BLaER1 (cell line): ENCODE data around the gene CLTRN.

ENCODE experiments used
- H3K27ac ChIP-seq: shearing (Covaris generic); formaldehyde crosslinking; 2 replicates; pipeline ENCODE4 v1.8.1; 2022
- H3K27me3 ChIP-seq: shearing (Covaris generic); formaldehyde crosslinking; 2 replicates; pipeline ENCODE4 v1.8.1; 2022
- H3K36me3 ChIP-seq: shearing (Covaris generic); formaldehyde crosslinking; 2 replicates; pipeline ENCODE4 v1.8.1; 2022
- H3K4me1 ChIP-seq: shearing (Covaris generic); formaldehyde crosslinking; 2 replicates; pipeline ENCODE4 v1.8.1; 2022
- H3K4me2 ChIP-seq: shearing (Covaris generic); formaldehyde crosslinking; 2 replicates; pipeline ENCODE4 v1.8.1; 2022
- H3K4me3 ChIP-seq: shearing (Covaris generic); formaldehyde crosslinking; 2 replicates; pipeline ENCODE4 v1.8.1; 2022
- H3K9ac ChIP-seq: shearing (Covaris generic); formaldehyde crosslinking; 2 replicates; pipeline ENCODE4 v1.8.1; 2022
- H3K9me3 ChIP-seq: shearing (Covaris generic); formaldehyde crosslinking; 2 replicates; pipeline ENCODE4 v1.8.1; 2022
- H4K20me1 ChIP-seq: shearing (Covaris generic); formaldehyde crosslinking; 2 replicates; pipeline ENCODE4 v1.8.1; 2022
- Cebpa-rat ChIP-seq: shearing (Covaris generic); IDR thresholded peaks from 2 replicates; pipeline ENCODE4 v1.8.1; 2022

CLTRN gene

GRCh38 chrX:15617111-15617510 is 47.5 kb downstream of the CLTRN start:
- Histone ChIP-seq H3K27me3 (peaks cover 91% of the 10 kb centered on the region), H3K4me3 (no peak overlapping the region), H4K20me1 (no peaks in the 10 kb centered on the region; the same call in 1 of the 2 replicates), H3K9me3 (no peaks in the 10 kb centered on the region), H3K4me2 (no peak overlapping the region), H3K9ac (no peak overlapping the region), H3K27ac (no peak overlapping the region), H3K36me3 (no peaks in the 10 kb centered on the region), H3K4me1 (no peaks in the 10 kb centered on the region)
- no peak for TF ChIP-seq Cebpa-rat

- Histone ChIP-seq H3K4me2 (no peak overlapping the region), H3K27ac (no peak overlapping the region), H3K4me3 (no peak overlapping the region), H3K4me1 (no peaks in the 10 kb centered on the region), H3K9me3 (no peaks in the 10 kb centered on the region), H3K9ac (no peak overlapping the region), H3K27me3 (peaks cover 91% of the 10 kb centered on the region), H3K36me3 (no peaks in the 10 kb centered on the region), H4K20me1 (no peaks in the 10 kb centered on the region; the same call in 1 of the 2 replicates)
- TF ChIP-seq Cebpa-rat, result no peak
These were observed 48.1 kb downstream of the CLTRN start for GRCh38 chrX:15616531-15616930.

GRCh38 chrX:15607067-15607466 is 57.5 kb downstream of the CLTRN start:
- Histone ChIP-seq H3K27ac (no peak overlapping the region), H3K4me2 (no peak overlapping the region), H3K36me3 (no peaks in the 10 kb centered on the region), H3K4me3 (no peak overlapping the region), H3K4me1 (no peaks in the 10 kb centered on the region), H3K9ac (no peak overlapping the region), H3K9me3 (no peaks in the 10 kb centered on the region), H3K27me3 (peaks cover 82% of the 10 kb centered on the region), H4K20me1 (no peaks in the 10 kb centered on the region; the same call in 1 of the 2 replicates)
- TF ChIP-seq Cebpa-rat, result no peak

- H4K20me1 ChIP-seq, result no peaks in the 10 kb centered on the region; the same call in 1 of the 2 replicates
- no peaks in the 10 kb centered on the region for H3K4me1 ChIP-seq
- H3K27ac ChIP-seq, result no peak overlapping the region
- H3K9me3 ChIP-seq, result no peaks in the 10 kb centered on the region
- no peak overlapping the region for H3K9ac ChIP-seq
- no peaks in the 10 kb centered on the region for H3K36me3 ChIP-seq
- TF ChIP-seq Cebpa-rat, result no peak
- no peak overlapping the region for H3K4me3 ChIP-seq
- peaks cover 82% of the 10 kb centered on the region for H3K27me3 ChIP-seq
- no peak overlapping the region for H3K4me2 ChIP-seq
These were observed 58.5 kb downstream of the CLTRN start for GRCh38 chrX:15606136-15606535.

- no peaks in the 10 kb centered on the region for H3K4me1 ChIP-seq
- H3K27ac ChIP-seq, result no peak overlapping the region
- H3K4me3 ChIP-seq, result no peak overlapping the region
- H3K9me3 ChIP-seq, result no peaks in the 10 kb centered on the region
- H3K36me3 ChIP-seq, result no peaks in the 10 kb centered on the region
- TF ChIP-seq Cebpa-rat, result no peak
- no peak overlapping the region for H3K4me2 ChIP-seq
- H4K20me1 ChIP-seq, result no peaks in the 10 kb centered on the region; the same call in 1 of the 2 replicates
- H3K27me3 ChIP-seq, result peaks cover 82% of the 10 kb centered on the region
- H3K9ac ChIP-seq, result no peak overlapping the region
These were observed 59.4 kb downstream of the CLTRN start for GRCh38 chrX:15605226-15605625.

- Histone ChIP-seq H3K4me1 (no peaks in the 10 kb centered on the region), H3K4me2 (no peak overlapping the region), H3K4me3 (no peak overlapping the region), H3K9ac (no peak overlapping the region), H4K20me1 (no peaks in the 10 kb centered on the region; the same call in 1 of the 2 replicates), H3K9me3 (no peaks in the 10 kb centered on the region), H3K27me3 (peaks cover 92% of the 10 kb centered on the region), H3K36me3 (no peaks in the 10 kb centered on the region), H3K27ac (no peak overlapping the region)
- no peak for TF ChIP-seq Cebpa-rat
These were observed 61.8 kb downstream of the CLTRN start for GRCh38 chrX:15602761-15603160.

- no peaks in the 10 kb centered on the region; the same call in 1 of the 2 replicates for H4K20me1 ChIP-seq
- H3K4me3 ChIP-seq, result no peak overlapping the region
- H3K27me3 ChIP-seq, result peaks cover 94% of the 10 kb centered on the region
- H3K9ac ChIP-seq, result no peak overlapping the region
- no peaks in the 10 kb centered on the region for H3K4me1 ChIP-seq
- H3K36me3 ChIP-seq, result no peaks in the 10 kb centered on the region
- H3K9me3 ChIP-seq, result no peaks in the 10 kb centered on the region
- no peak for TF ChIP-seq Cebpa-rat
- H3K4me2 ChIP-seq, result no peak overlapping the region
- H3K27ac ChIP-seq, result no peak overlapping the region
These were observed 62.7 kb downstream of the CLTRN start for GRCh38 chrX:15601932-15602331.

- Histone ChIP-seq H3K9ac (no peak within 1 kb of the TSS), H3K4me3 (no peak within 1 kb of the TSS), H3K4me2 (no peak within 1 kb of the TSS), H4K20me1 (no peaks in the 10 kb centered on the region; the same call in 1 of the 2 replicates), H3K9me3 (no peaks in the 10 kb centered on the region), H3K27ac (no peak within 1 kb of the TSS), H3K36me3 (no peaks in the 10 kb centered on the region), H3K27me3 (peaks cover 93% of the 10 kb centered on the region), H3K4me1 (no peaks in the 10 kb centered on the region)
- no peak for TF ChIP-seq Cebpa-rat
These were observed 63.9 kb downstream of the CLTRN start, which contains the start of gene ACE2 for GRCh38 chrX:15600745-15601144. Gene ACE2, minus strand, starts transcription at chrX:15600960. Its CDS starts 49 bp downstream, at chrX:15600911.

GRCh38 chrX:15600049-15600448 is 64.6 kb downstream of the CLTRN start:
- H3K27ac ChIP-seq, result no peak overlapping the region
- no peaks in the 10 kb centered on the region for H3K9me3 ChIP-seq
- H4K20me1 ChIP-seq, result no peaks in the 10 kb centered on the region; the same call in 1 of the 2 replicates
- H3K4me2 ChIP-seq, result no peak overlapping the region
- no peak for TF ChIP-seq Cebpa-rat
- H3K27me3 ChIP-seq, result peaks cover 93% of the 10 kb centered on the region
- H3K36me3 ChIP-seq, result no peaks in the 10 kb centered on the region
- no peak overlapping the region for H3K9ac ChIP-seq
- H3K4me1 ChIP-seq, result no peaks in the 10 kb centered on the region
- H3K4me3 ChIP-seq, result no peak overlapping the region

- H3K36me3 ChIP-seq, result no peaks in the 10 kb centered on the region
- no peaks in the 10 kb centered on the region; the same call in 1 of the 2 replicates for H4K20me1 ChIP-seq
- H3K4me1 ChIP-seq, result no peaks in the 10 kb centered on the region
- H3K27me3 ChIP-seq, result peaks cover 93% of the 10 kb centered on the region
- H3K4me2 ChIP-seq, result no peak overlapping the region
- H3K9ac ChIP-seq, result no peak overlapping the region
- H3K9me3 ChIP-seq, result no peaks in the 10 kb centered on the region
- TF ChIP-seq Cebpa-rat, result no peak
- H3K4me3 ChIP-seq, result no peak overlapping the region
- no peak overlapping the region for H3K27ac ChIP-seq
These were observed 65.1 kb downstream of the CLTRN start for GRCh38 chrX:15599461-15599860.

- Histone ChIP-seq H3K9ac (no peak overlapping the region), H3K4me1 (no peaks in the 10 kb centered on the region), H3K27ac (no peak overlapping the region), H3K4me3 (no peak overlapping the region), H3K4me2 (no peak overlapping the region), H3K27me3 (peaks cover 97% of the 10 kb centered on the region), H4K20me1 (peaks cover 6% of the 10 kb centered on the region; the same call in 1 of the 2 replicates), H3K36me3 (no peaks in the 10 kb centered on the region), H3K9me3 (no peaks in the 10 kb centered on the region)
- no peak for TF ChIP-seq Cebpa-rat
These were observed 66.6 kb downstream of the CLTRN start for GRCh38 chrX:15598026-15598425.
